LNCaP clone FGC (cell line): ENCODE data around the gene PGAM2.

Experiments used
- DNase-seq: peaks from one replicate; pipeline ENCODE4 v3.0.0-alpha.2; 2011; ENCODE audit warnings: low read depth
- H3K4me3 ChIP-seq: 2 replicates; pipeline ENCODE4 v1.5.1; 2011; ENCODE audit warnings: mild to moderate bottlenecking, low read depth, low read length, control low read depth
- TF ChIP-seq, protein P1 (sequence below): IDR thresholded peaks from 2 replicates; pipeline ENCODE4 v1.5.1; 2012; ENCODE audit warnings: mild to moderate bottlenecking; ENCODE audit not compliant: control insufficient read depth, insufficient read depth; ENCODE audit errors: extremely low read depth

The PGAM2 gene

DNA sequence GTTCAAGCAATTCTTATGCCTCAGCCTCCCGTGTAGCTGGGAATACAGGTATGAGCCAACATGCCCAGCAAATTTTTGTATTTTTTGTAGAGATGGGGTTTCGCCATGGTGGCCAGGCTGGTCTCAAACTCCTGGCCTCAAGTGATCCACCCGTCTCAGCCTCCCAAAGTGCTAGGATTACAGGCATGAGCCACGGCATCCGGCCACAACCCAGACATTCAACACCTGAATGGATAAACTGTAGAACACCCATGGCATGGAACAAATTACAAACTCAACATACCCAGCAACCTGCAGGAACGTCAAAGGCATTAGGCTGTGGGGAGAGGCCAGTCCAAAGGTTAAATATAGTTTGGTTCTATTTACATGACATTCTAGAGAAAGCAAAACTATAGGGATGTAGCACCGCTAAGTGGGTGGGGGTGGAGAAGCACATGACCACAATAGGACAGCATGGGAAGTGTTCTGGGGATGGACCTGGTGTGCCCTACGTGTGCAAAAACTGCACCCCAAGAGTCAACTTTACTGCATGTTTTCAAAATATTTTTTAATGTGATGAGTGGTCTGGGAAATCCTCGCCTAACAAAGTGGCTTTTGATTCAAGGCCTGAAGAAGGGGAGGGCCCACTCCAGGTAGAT, 6.5 kb upstream of the PGAM2 start:
- DNase-seq, result no peak
- TF ChIP-seq, protein P1, sequence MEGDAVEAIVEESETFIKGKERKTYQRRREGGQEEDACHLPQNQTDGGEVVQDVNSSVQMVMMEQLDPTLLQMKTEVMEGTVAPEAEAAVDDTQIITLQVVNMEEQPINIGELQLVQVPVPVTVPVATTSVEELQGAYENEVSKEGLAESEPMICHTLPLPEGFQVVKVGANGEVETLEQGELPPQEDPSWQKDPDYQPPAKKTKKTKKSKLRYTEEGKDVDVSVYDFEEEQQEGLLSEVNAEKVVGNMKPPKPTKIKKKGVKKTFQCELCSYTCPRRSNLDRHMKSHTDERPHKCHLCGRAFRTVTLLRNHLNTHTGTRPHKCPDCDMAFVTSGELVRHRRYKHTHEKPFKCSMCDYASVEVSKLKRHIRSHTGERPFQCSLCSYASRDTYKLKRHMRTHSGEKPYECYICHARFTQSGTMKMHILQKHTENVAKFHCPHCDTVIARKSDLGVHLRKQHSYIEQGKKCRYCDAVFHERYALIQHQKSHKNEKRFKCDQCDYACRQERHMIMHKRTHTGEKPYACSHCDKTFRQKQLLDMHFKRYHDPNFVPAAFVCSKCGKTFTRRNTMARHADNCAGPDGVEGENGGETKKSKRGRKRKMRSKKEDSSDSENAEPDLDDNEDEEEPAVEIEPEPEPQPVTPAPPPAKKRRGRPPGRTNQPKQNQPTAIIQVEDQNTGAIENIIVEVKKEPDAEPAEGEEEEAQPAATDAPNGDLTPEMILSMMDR, result no peak
- H3K4me3 ChIP-seq, result no peak overlapping the region

DNA sequence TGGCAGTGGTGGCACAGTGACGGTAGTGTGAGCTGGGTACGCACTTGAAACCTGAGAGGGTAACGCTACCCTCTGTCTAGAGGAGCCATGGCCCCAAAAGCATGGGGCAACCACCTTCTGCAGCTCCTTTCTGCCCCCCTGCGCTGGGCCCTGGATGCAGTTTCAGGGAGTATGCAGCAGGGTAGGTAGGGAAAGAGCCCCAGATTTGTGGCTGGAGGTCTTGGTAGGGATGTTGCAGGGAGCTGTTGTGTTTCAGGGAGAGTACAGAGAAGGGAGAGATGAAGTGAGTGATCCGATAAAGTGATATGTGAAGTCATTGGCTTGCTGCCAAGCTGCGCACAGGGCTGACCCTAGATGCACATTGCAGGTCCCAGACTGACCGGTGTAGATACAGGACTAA, 2.7 kb upstream of the PGAM2 start:
- TF ChIP-seq, protein P1, result no peak
- no peak for DNase-seq

DNA sequence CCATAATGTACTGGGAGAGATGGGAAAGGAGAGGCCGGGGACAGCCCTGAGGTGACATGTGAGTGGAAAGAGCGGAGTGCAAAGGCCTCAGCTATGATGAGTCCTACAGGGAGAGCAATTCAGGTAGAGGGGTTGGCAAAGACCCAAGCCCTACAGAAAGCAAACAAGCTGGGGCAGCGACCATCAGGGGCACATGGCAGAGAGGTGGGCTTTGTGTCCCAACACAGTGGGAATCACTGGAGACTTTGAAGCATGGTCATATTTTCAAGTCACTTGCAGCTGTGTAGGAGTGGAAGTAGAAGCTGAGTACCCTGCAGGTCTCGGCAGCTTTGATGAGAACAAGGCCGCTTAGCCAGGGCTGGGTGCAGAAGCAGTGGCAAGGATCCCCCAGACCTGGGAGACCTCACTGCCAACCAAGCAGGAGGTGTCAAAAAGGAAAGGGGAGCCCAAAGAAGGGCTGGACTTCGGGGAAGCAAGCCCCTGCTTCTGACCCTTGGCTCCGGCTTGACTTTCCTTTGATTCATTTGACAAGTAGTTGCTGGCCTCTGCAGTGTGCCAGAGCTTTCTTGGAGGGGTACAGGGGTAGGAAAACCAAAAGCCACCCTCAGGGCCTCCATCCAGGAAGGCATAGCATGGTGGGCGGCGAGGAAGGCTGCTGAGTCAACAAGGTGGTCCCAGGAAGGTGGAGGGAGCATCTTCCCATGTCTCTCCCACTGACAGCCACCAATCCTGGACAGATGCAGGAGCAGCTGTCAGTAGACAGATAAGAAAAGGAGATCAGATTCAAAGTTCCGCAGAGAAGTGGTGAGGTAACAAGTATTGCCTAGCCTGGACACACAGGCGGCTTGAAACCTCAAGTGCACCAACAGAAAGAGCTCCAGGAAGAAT, 1.9 kb upstream of the PGAM2 start:
- no peak for DNase-seq

More for the DNA sequence above, 2.7 kb upstream of the PGAM2 start:
- H3K4me3 ChIP-seq, result no peak overlapping the region

DNA sequence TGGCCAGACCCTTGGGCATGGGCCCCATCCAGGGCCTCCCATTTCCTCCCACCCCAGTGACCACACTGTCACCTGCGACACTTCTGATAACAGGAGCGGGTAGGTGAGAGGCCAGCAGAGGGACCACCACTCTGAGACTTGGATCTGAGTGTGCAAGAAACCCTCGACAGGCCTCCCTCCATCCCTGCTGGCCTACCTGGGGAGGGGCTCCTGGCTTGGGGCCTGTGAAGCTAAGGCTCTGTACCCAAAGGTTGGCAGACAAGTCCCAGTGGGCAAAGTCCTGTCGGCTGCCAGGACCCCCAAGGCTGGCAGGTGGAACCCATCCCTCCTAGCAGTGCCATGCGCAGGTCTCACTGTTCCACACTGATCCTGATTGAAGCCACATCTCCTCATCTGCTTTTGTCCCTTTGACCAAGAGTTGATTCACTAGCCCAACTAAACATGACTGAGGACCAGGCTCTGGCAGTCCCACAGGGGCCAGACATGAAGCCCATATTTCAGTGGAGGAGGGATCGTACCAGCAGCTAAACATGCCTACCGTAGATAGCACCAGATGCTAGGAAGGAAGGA, 1.2 kb upstream of the PGAM2 start:
- no peak overlapping the region for H3K4me3 ChIP-seq
- no peak for DNase-seq
- TF ChIP-seq, protein P1, result no peak

More for the DNA sequence above, 1.9 kb upstream of the PGAM2 start:
- no peak overlapping the region for H3K4me3 ChIP-seq
- TF ChIP-seq, protein P1, result no peak

DNA sequence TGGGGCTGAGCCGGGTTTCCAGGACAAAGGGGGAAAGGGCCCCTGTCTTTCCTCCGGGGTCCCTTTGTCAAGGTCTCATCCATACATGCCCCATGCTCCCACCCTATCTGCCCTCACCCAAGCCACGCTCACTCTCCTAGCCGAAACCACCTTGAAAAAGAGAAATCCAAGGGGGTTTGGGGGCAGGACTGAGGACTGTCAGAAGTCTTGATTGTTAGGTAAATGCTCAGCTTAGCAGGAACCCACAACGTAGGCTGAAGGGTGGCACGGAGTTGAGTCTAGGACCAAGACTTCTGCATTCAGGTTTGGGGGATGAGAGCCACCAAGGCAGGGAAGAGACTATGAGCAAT, 719 bp upstream of the PGAM2 start:
- TF ChIP-seq, protein P1, result no peak
- no peak overlapping the region for H3K4me3 ChIP-seq
- DNase-seq, result no peak

DNA sequence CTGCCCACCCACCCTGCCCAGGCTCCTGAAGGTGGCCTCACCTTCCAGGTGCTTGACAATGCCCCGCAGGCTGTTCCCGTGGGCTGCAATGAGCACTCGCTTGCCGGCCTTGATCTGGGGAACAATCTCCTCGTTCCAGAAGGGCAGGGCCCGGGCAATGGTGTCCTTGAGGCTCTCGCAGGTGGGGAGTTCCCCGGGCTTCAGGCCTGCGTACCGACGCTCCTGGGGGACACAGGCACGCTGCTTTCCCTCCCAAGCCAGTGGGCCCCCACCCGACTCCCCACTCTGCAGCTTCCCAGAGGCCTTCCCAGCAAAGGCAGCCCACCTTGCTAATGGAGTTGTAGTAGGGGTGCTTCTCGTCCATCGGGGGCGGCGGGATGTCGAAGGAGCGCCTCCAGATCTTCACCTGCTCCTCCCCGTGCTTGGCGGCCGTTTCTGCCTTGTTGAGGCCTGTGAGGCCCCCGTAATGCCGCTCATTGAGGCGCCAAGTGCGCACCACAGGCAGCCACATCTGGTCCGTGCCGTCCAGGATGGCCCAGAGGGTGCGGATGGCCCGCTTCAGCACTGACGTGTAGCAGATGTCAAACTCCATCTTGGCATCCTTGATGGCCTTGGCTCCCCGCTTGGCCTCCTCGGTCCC, 456 bp downstream of the PGAM2 start:
- no peak for DNase-seq
- no peak overlapping the region for H3K4me3 ChIP-seq
- TF ChIP-seq, protein P1, result no peak
